K562 (cell line): ENCODE data around the gene MYCBPAP. TPM values are rescaled to one million over a fixed set of nuclear protein-coding genes. Genes with fewer than 3 reads are reported as not detected.

Source experiments
- ATAC-seq: fragments of 200-7000 bp; cut with Tn5 transposase; 3 replicates; pipeline ENCODE4 v1.9.1; 2020; ENCODE audit warnings: moderate library complexity
- BruUV-seq: library from RNA; stranded (reverse); fragments of 400-500 nt; replicated peaks from 2 replicates; lab custom pipeline; 2021; lab: Mats Ljungman, UMichigan
- CTCF ChIA-PET: fragments of 300-600 bp; formaldehyde crosslinking; extraction: SDS; loops from one replicate; lab custom pipeline; 2021; ENCODE audit warnings: low intra/inter-chr PET ratio; lab: Yijun Ruan, JAX
- POLR2A ChIA-PET: fragments of 300-600, 350-650 bp; sonication (Branson Sonifier 250); formaldehyde crosslinking; extraction: SDS; loops from one replicate; lab custom pipeline; 2021; ENCODE audit warnings: antibody characterized with exemption, inconsistent platforms; lab: Yijun Ruan, JAX
- DNase-seq, 4 experiments: peaks; one replicate each; pipeline versions ENCODE4 v3.0.0 to v3.0.0-alpha.2; 2011 to 2018; ENCODE audit warnings: low spot score in 3 of 4, mixed read lengths in 3 of 4; ENCODE audit errors: extremely low read depth in 1 of 4
- FAIRE-seq: peaks from 2 replicates; lab custom pipeline; 2011; peaks lifted over from hg19 to GRCh38; lab: Jason Lieb, UNC
- H2AFZ ChIP-seq: 2 replicates; pipeline ENCODE4 v1.6.0; 2011; ENCODE audit warnings: low read depth, low read length, control low read depth, inconsistent platforms
- H3K27ac ChIP-seq: fragments of 200-600 bp; 3 replicates; pipeline ENCODE4 v1.8.0; 2011; ENCODE audit warnings: low read depth, mild to moderate bottlenecking, control low read depth, inconsistent platforms, low read length, moderate library complexity, mixed read lengths; ENCODE audit errors: extremely low read depth
- H3K27me3 ChIP-seq, 2 experiments: fragments of 300-600 bp in 1 of 2; 2 replicates in 1 of 2; 3 replicates in 1 of 2; pipeline versions ENCODE4 v1.6.0 to v1.8.0; 2011; ENCODE audit warnings: inconsistent platforms in 2 of 2, low read length in 2 of 2, mild to moderate bottlenecking in 1 of 2, mixed read lengths in 1 of 2, moderate library complexity in 1 of 2; ENCODE audit not compliant: control insufficient read depth in 2 of 2, insufficient read depth in 2 of 2
- H3K36me3 ChIP-seq: fragments of 300-600 bp; 3 replicates; pipeline ENCODE4 v1.8.0; 2011; ENCODE audit warnings: mild to moderate bottlenecking, low read length, inconsistent platforms; ENCODE audit not compliant: control insufficient read depth, insufficient read depth
- H3K4me1 ChIP-seq, 2 experiments: fragments of 200-600 bp in 1 of 2; replicated peaks in 1 of 2; 2 replicates in 1 of 2; 3 replicates in 1 of 2; pipeline versions ENCODE4 v1.5.1 to v1.8.0; 2011; ENCODE audit warnings: inconsistent platforms in 2 of 2, low read length in 2 of 2, mild to moderate bottlenecking in 1 of 2, mixed read lengths in 1 of 2, moderate library complexity in 1 of 2; ENCODE audit not compliant: control insufficient read depth in 2 of 2, insufficient read depth in 2 of 2
- H3K4me2 ChIP-seq: 2 replicates; pipeline ENCODE4 v1.6.1; 2011; ENCODE audit warnings: low read length, control low read depth, inconsistent platforms, mixed read lengths; ENCODE audit not compliant: insufficient read depth
- H3K4me3 ChIP-seq: fragments of 200-600 bp; sonication (generic), shearing (Covaris generic); 2 replicates; pipeline ENCODE4 v1.5.1; 2016; ENCODE audit warnings: control low read depth, inconsistent platforms
- H3K79me2 ChIP-seq: fragments of 200-600 bp; 3 replicates; pipeline ENCODE4 v1.8.0; 2011; ENCODE audit warnings: low read length, inconsistent platforms; ENCODE audit not compliant: control insufficient read depth, insufficient read depth
- H3K9ac ChIP-seq, 2 experiments: 2 replicates each; pipeline versions ENCODE4 v1.6.0 to v1.6.1; 2011; ENCODE audit warnings: low read depth in 2 of 2, low read length in 2 of 2, control low read depth in 1 of 2, inconsistent platforms in 1 of 2, mild to moderate bottlenecking in 1 of 2, mixed read lengths in 1 of 2; ENCODE audit not compliant: insufficient read depth in 1 of 2
- H3K9me1 ChIP-seq: one replicate; pipeline ENCODE4 v1.6.0; 2011; ENCODE audit warnings: inconsistent platforms, mild to moderate bottlenecking, low read length, moderate library complexity; ENCODE audit not compliant: control insufficient read depth, insufficient read depth
- H3K9me3 ChIP-seq: replicated peaks from 2 replicates; pipeline ENCODE4 v1.5.1; 2011; ENCODE audit warnings: low read depth, low read length, inconsistent platforms; ENCODE audit not compliant: control insufficient read depth, insufficient read depth
- H4K20me1 ChIP-seq: replicated peaks from 2 replicates; pipeline ENCODE4 v1.6.1; 2011; ENCODE audit warnings: low read length, inconsistent platforms, mixed read lengths; ENCODE audit not compliant: control insufficient read depth, insufficient read depth
- CHCHD3 ChIP-seq: fragments of 250-450 bp; sonication (Bioruptor Pico); IDR thresholded peaks from 2 replicates; pipeline ENCODE4 v2.1.2; 2022; ENCODE audit warnings: mild to moderate bottlenecking
- GATAD2A ChIP-seq: fragments of 450-650 bp; IDR thresholded peaks from 2 replicates; pipeline ENCODE4 v1.6.1; 2017
- L3MBTL2 ChIP-seq: fragments of 450-650 bp; IDR thresholded peaks from 2 replicates; pipeline ENCODE4 v1.6.1; 2016; ENCODE audit warnings: mild to moderate bottlenecking, moderate library complexity
- TCF7 ChIP-seq: sonication (generic); IDR thresholded peaks from 2 replicates; pipeline ENCODE4 v1.6.1; 2016; ENCODE audit warnings: antibody characterized with exemption, borderline replicate concordance
- ZNF24 ChIP-seq: fragments of 450-650 bp; IDR thresholded peaks from 2 replicates; pipeline ENCODE4 v1.6.1; 2016
- ZNF551 ChIP-seq: fragments of 250-450 bp; sonication (Bioruptor Pico); IDR thresholded peaks from 2 replicates; pipeline ENCODE4 v1.5.0; 2021; ENCODE audit warnings: mild to moderate bottlenecking, moderate library complexity
- WGBS: fragments of 100-300 bp; shearing (Covaris generic); methylation state at CpG from one replicate; pipeline ENCODE4 v1.1.6; 2016; ENCODE audit warnings: low coverage, mixed read lengths; ENCODE audit not compliant: insufficient coverage; ENCODE audit errors: missing lambda C conversion rate; 5-methylcytosine and 5-hydroxymethylcytosine counted together
- in situ Hi-C: fragments of 300-500 bp; cut with MboI; formaldehyde crosslinking; loops from 4 replicates; pipeline ENCODE4 v1.15.0; 2018; ENCODE audit warnings: inconsistent platforms, mixed read lengths
- intact Hi-C: fragments of 100-400 bp; cut with micrococcal nuclease; formaldehyde crosslinking; loops from 2 replicates; pipeline ENCODE4 v1.14.2; 2022
- polyA plus RNA-seq, 8 experiments: library from polyadenylated mRNA; depleted of rRNA in 4 of 8; stranded (reverse) in 5 of 8; unstranded in 3 of 8; fragments of >200 nt; fragmentation: Nextera tagmentation in 2 of 8; fragmentation: Illumina TruSeq in 1 of 8; extraction: Ambion mirVana in 2 of 8; extraction: Trizol in 1 of 8; gene quantifications; 2 replicates each; pipeline versions ENCODE4 v1.2.1 to v1.2.3, GENCODE V29; 2011 to 2014; ENCODE audit warnings: inconsistent platforms in 1 of 8, missing spikeins in 1 of 8
- total RNA-seq, 7 experiments: library from RNA; depleted of rRNA in 6 of 7; stranded (reverse); fragments of >200 nt in 6 of 7; fragmentation: Illumina TruSeq in 2 of 7; extraction: Trizol in 2 of 7; gene quantifications; 2 replicates each; pipeline versions ENCODE4 v1.2.1 to v1.2.3, GENCODE V29; 2011 to 2021; ENCODE audit warnings: low replicate concordance in 1 of 7

Gene MYCBPAP
- total and polyA plus RNA-seq, 9 of the 15 experiments (the other 6 are each of a cell fraction or from before 2014, with no cell fraction given): not detected

DNA sequence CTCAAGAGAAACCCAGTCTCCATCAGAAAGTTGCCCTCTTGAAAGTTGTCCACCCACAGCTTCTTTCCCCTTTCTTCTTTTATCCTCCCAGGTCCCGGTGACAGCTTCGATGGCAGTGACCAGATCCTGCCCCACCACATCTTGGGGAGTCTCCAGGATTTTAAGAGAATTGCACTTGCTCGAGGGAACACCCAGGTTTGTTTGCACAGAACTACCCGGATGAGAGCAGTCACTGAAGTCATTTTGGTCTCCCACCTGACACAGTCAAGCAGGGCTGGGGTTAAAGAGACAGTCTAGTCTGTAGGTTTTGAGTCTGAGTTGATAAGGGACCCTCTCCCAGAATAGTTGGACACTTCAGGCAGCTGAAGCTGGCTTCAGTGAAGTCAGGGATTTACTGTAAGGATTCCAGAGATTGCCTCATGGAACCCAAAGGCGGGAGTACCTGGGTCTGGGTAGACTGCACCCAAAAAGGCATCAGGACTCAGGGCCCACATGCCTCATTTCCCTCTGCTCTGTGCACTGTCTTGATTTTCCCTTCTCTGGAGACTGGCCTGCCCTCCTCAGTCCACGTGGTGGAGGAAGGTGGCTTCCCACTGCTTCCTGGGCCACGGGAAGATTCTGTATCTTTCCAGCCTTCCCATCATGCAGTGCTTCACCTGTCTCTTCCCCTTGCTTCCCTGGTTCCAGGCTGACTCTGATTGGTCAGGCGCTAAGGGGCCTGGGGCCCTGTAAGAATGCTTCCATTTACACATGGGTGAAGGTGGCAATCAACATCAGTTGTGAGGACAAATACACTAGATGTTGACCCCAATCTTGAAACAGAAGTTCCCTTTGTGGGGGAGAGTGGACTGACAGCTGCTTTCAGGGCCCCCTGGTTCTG, 9.5 kb downstream of the MYCBPAP start:
- BruUV-seq: no TSS peak
- FAIRE-seq (no peak), ATAC-seq (peak; percentile 35; the same call in 1 of the 3 replicates), DNase-seq (peak in 2 of 4 experiments; percentile 58 to 62)
- Histone ChIP-seq H4K20me1 (no peaks in the 10 kb centered on the region), H3K9me3 (no peaks in the 10 kb centered on the region), H3K27ac (no peak overlapping the region), H3K79me2 (no peaks in the 10 kb centered on the region), H2AFZ (peak overlapping the region; percentile 43; the same call in 1 of the 2 replicates), H3K9ac (no peak overlapping the region), H3K4me1 (no peaks in the 10 kb centered on the region), H3K9me1 (no peaks in the 10 kb centered on the region), H3K36me3 (no peaks in the 10 kb centered on the region), H3K27me3 (peaks cover 7 to 27% of the 10 kb centered on the region in 2 experiments; a peak in 3 of 5 replicates), H3K4me2 (no peak overlapping the region), H3K4me3 (no peak overlapping the region)
- intact Hi-C loops: no loop called here
- POLR2A ChIA-PET: interaction anchor here (1.0 kb wide), 1 partner anchor 14 kb away, joined by 3 read pairs; no protein-coding TSS in a partner anchor
- 19% methylated on average over 8 of the region's 8 CpGs for WGBS
- TF ChIP-seq GATAD2A (no peak), L3MBTL2 (peak; percentile 55), ZNF24 (no peak)
- in situ Hi-C loops: no loop called here
- CTCF ChIA-PET: no interaction called here

DNA sequence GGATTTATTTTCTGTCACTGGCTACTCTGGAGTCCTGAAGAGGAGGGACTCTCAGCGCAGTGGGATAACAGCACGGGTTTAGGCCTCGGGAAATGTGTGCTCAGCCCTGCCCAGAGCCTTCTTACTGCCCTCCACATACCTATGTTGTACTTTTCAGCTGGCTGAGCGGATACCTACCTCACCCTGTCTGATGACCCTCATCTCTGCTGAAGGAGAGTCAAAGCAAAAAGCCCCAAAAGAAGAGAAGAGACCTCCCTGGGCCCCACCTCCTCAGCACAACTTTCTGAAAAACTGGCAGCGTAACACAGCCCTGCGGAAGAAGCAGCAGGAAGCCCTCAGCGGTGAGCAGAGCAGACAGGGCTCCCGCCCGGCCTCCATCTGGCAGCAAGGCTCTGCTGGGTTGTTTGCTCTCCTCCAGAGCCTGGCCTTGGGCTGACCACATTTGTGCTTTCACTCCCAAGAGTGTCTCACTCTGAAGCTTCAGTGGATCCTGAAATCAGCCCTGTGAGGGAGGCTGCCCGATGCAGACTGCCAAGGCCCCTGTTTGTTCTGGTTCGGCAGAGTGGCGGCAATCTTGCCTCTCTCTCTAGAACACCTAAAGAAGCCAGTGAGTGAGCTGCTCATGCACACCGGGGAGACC, 10.3 kb downstream of the MYCBPAP start:
- DNase-seq: no peak
- Histone ChIP-seq H3K27ac (no peak overlapping the region), H3K9me1 (no peaks in the 10 kb centered on the region), H3K4me2 (no peak overlapping the region), H3K9ac (no peak overlapping the region), H3K27me3 (peaks cover 7 to 34% of the 10 kb centered on the region in 2 experiments; a peak in 3 of 5 replicates), H3K79me2 (no peaks in the 10 kb centered on the region), H3K9me3 (no peaks in the 10 kb centered on the region), H3K4me3 (no peak overlapping the region), H3K4me1 (no peaks in the 10 kb centered on the region), H4K20me1 (no peaks in the 10 kb centered on the region), H3K36me3 (no peaks in the 10 kb centered on the region), H2AFZ (no peak overlapping the region)
- intact Hi-C loops: no loop called here
- 35% methylated on average over 13 of the region's 13 CpGs for WGBS
- in situ Hi-C loops: no loop called here
- ATAC-seq: peak; percentile 19; the same call in 1 of the 3 replicates
- CTCF ChIA-PET: no interaction called here
- FAIRE-seq: no peak
- TF ChIP-seq CHCHD3 (CRISPR knock-in tag): no peak
- TF ChIP-seq ZNF551: no peak
- TF ChIP-seq TCF7: no peak
- POLR2A ChIA-PET: no interaction called here
- no TSS peak for BruUV-seq
